GM12865 (cell line): ENCODE results near the gene CEBPZ.

Experiments used
- DNase-seq: peaks from one replicate; pipeline ENCODE4 v3.0.0; 2010; ENCODE audit warnings: low read depth
- H3K4me3 ChIP-seq: 2 replicates; pipeline ENCODE4 v1.5.1; 2011; ENCODE audit warnings: mild to moderate bottlenecking, low read depth, low read length, control low read depth
- CTCF ChIP-seq: IDR thresholded peaks from 2 replicates; pipeline ENCODE4 v1.5.1; 2011; ENCODE audit warnings: low read length, control low read depth, low read depth, inconsistent platforms; ENCODE audit not compliant: insufficient read depth; ENCODE audit errors: missing control alignments

CEBPZ gene

GRCh38 chr2:37164757-37165156 is 66.6 kb downstream of the CEBPZ start:
- no peak for DNase-seq

DNA sequence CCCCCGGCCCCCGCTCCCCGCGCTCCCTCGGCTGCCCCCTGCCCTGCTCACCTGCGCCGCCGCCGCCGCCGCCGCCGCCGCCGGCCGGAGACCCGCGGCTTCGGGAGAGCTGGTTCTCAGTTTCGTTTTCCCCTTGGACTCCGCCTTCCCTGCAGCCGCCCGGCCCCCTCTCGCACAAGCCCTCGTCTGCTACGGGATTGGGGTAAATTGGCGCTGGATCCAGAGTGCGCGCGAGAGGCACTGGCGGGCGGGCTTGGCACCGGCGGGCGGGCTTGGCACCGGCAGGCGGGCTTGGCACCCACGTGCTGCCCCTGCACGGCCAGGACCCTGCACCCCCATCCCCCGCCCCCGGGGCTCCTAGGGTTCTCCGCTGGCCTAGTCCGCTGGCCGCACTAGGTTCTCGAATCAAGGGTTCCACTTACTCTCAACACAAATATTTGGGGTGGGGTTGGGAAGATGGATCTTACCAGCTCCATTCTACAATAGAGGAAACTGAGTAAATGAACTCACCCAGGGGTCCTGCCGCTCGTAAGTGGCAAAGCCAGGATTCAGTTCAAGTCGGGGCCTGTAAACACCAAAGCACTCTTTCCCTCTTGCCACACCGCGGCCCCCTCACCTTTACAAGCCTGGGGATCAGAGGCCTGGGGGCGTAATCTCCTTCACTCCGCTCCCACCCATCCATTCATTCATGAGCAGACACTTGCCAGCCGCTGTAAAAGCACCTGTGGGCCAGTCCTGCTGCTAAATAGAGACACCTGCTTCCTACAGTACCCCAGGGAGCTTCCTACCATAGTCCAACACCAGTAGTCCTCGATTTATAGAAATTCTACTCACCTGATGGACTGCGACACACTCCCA is 74.3 kb downstream of the CEBPZ start, which contains the start of gene EIF2AK2:
TSS of gene EIF2AK2 (minus strand) at position 124 of the 858 bp plus-strand sequence. CDS start 9,174 bp downstream, outside the sequence.
- no peak for TF ChIP-seq CTCF
- H3K4me3 ChIP-seq = peak within 1 kb of the TSS; percentile 89
- peak; percentile 93 for DNase-seq

More at GRCh38 chr2:37164757-37165156, 66.6 kb downstream of the CEBPZ start:
- no peak for TF ChIP-seq CTCF
- H3K4me3 ChIP-seq = no peak overlapping the region

DNA sequence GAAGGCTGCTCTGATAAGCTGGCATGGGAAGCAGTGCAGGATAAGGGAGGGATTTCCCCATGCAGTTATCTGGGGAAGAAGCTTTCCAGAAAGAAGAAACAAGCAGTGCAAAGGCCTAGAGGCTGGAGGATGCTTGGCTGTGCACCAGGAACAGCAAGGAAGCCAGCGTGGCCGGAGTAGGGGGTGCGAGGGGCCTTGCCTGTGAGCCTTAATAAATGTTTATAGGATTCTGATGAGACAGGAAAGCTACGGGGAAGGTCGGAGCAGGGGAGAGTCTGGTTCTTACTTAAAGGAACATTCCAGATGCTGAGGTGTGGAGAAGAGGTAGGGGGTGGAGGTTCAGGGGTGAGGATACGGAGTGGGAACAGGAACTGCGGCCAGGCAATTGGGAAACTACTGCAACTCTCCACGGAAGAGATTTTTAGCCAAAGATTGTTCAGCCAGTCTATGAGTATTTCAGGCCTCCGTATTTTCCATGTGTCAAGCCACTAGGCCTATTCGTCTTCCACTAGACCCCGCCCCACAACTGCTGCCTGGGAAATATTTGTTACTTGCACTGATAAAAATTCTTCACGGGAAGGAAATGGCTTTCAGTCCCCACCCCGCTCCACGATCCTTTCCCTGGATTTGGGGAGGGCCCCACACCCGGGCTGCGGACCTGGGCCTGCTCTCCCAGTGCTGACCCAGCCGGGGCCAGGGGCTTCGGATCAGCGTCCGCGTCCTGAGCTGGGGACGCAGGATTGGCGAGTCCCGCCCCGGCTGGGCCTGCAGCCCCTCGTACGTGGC is 75.1 kb downstream of the CEBPZ start:
- peak; percentile 37 for DNase-seq
- H3K4me3 ChIP-seq = peak overlapping the region; percentile 89
- TF ChIP-seq CTCF = no peak

DNA sequence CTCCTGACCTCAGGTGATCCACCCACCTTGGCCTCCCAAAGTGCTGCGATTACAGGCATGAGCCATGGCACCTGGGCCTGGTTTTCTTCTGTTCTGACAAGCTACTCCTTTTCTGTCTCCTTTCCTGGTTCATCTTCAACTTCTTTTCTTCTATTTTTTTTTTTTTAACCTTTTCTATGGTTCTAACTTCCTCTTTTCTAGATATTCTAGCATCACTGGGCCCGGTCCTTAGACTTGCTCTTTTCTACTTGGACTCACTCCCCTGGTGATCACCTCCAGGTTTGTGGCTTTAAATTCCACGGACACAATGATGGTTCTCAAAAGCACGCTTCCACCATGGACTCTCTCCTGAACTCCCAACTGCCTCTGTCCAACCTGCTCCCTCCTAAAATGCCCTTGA is 76.6 kb downstream of the CEBPZ start:
- no peak for DNase-seq
- no peak overlapping the region for H3K4me3 ChIP-seq
- TF ChIP-seq CTCF = no peak

- no peak for TF ChIP-seq CTCF
- DNase-seq = no peak
- no peak overlapping the region for H3K4me3 ChIP-seq
Observed at GRCh38 chr2:37153224-37153623, 78.2 kb downstream of the CEBPZ start.
